GM12875 (cell line): ENCODE data around the gene HMCN1.
"Not testable (repeated sequence)": the region's sequence is repeated elsewhere in the genome, so short reads cannot be mapped to it uniquely, and the experiment has no call there.

Experiments
- H3K4me3 ChIP-seq: one replicate; pipeline ENCODE4 v1.5.1; 2011; ENCODE audit warnings: low read depth, low read length, control low read depth
- CTCF ChIP-seq: IDR thresholded peaks from 2 replicates; pipeline ENCODE4 v1.5.1; 2011; ENCODE audit warnings: low read depth, mild to moderate bottlenecking, control low read depth, inconsistent platforms, low read length, moderate library complexity, borderline replicate concordance; ENCODE audit not compliant: insufficient read depth

Gene HMCN1

GRCh38 chr1:185768371-185768770, 34.2 kb downstream of the HMCN1 start:
- no peak for TF ChIP-seq CTCF

GRCh38 chr1:185769136-185769535, 34.9 kb downstream of the HMCN1 start:
- H3K4me3 ChIP-seq: no peak overlapping the region
- TF ChIP-seq CTCF: no peak

More at GRCh38 chr1:185768371-185768770, 34.2 kb downstream of the HMCN1 start:
- no peak overlapping the region for H3K4me3 ChIP-seq

GRCh38 chr1:185774394-185774793, 40.2 kb downstream of the HMCN1 start:
- TF ChIP-seq CTCF: no peak
- no peak overlapping the region for H3K4me3 ChIP-seq

GRCh38 chr1:185775501-185775900, 41.3 kb downstream of the HMCN1 start:
- TF ChIP-seq CTCF: no peak
- no peak overlapping the region for H3K4me3 ChIP-seq

GRCh38 chr1:185776522-185776921, 42.3 kb downstream of the HMCN1 start:
- no peak overlapping the region for H3K4me3 ChIP-seq
- TF ChIP-seq CTCF: no peak

- not testable (repeated sequence) for H3K4me3 ChIP-seq
Observed at GRCh38 chr1:185783860-185784259, 49.7 kb downstream of the HMCN1 start.

- H3K4me3 ChIP-seq: no peak overlapping the region
- TF ChIP-seq CTCF: no peak
Observed at GRCh38 chr1:185785586-185785985, 51.4 kb downstream of the HMCN1 start.

- no peak overlapping the region for H3K4me3 ChIP-seq
- no peak for TF ChIP-seq CTCF
Observed at GRCh38 chr1:185786524-185786923, 52.3 kb downstream of the HMCN1 start.
